Tibial nerve (tissue), 3 donors: ENCODE results near the gene RASA2.

Experiments used
- POLR2A ChIP-seq, 2 donors: fragments of 450-650 bp; IDR thresholded peaks; one replicate each; pipeline ENCODE4 v1.6.1; 2017; ENCODE audit warnings: antibody characterized with exemption in 2 of 2, mild to moderate bottlenecking in 2 of 2, moderate library complexity in 2 of 2
- TF ChIP-seq, protein P1 (sequence below), 5 experiments: fragments of 200-600 bp in 3 of 5; fragments of 450-650 bp in 2 of 5; sonication (generic) in 3 of 5; IDR thresholded peaks; one replicate each; pipeline ENCODE4 v1.5.1; 2016 to 2019; ENCODE audit warnings: antibody characterized with exemption in 5 of 5, mild to moderate bottlenecking in 3 of 5, moderate library complexity in 2 of 5

- TF ChIP-seq, protein P1, sequence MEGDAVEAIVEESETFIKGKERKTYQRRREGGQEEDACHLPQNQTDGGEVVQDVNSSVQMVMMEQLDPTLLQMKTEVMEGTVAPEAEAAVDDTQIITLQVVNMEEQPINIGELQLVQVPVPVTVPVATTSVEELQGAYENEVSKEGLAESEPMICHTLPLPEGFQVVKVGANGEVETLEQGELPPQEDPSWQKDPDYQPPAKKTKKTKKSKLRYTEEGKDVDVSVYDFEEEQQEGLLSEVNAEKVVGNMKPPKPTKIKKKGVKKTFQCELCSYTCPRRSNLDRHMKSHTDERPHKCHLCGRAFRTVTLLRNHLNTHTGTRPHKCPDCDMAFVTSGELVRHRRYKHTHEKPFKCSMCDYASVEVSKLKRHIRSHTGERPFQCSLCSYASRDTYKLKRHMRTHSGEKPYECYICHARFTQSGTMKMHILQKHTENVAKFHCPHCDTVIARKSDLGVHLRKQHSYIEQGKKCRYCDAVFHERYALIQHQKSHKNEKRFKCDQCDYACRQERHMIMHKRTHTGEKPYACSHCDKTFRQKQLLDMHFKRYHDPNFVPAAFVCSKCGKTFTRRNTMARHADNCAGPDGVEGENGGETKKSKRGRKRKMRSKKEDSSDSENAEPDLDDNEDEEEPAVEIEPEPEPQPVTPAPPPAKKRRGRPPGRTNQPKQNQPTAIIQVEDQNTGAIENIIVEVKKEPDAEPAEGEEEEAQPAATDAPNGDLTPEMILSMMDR (IDR thresholded peaks at IDR 0.05), result no peak
- TF ChIP-seq POLR2A (IDR thresholded peaks at IDR 0.05), result no peak
These were observed 27.8 kb upstream of the RASA2 start for GRCh38 chr3:141459008-141459407.
